Prostate gland (tissue), 2 donors: ENCODE data around the gene GRIA3. TPM values are rescaled to one million over a fixed set of nuclear protein-coding genes. Genes with fewer than 3 reads are reported as not detected.

ENCODE experiments used
- DNase-seq: peaks from one replicate; pipeline ENCODE4 v3.0.0-alpha.2; 2019; ENCODE audit warnings: low spot score
- H3K27ac ChIP-seq, 2 donors: fragments of 200-600 bp; sonication (generic); 2 replicates each; pipeline ENCODE4 v1.5.1; 2017 to 2019
- H3K27me3 ChIP-seq: fragments of 200-600 bp; sonication (generic); replicated peaks from 2 replicates; pipeline ENCODE4 v1.5.1; 2019; ENCODE audit not compliant: insufficient read depth
- H3K36me3 ChIP-seq, 2 donors: fragments of 200-600 bp; sonication (generic); 1 replicate in 1 of 2; 2 replicates in 1 of 2; pipeline versions ENCODE4 v1.5.1 to v1.8.1; 2017 to 2019
- H3K4me1 ChIP-seq: fragments of 200-600 bp; sonication (generic); replicated peaks from 2 replicates; pipeline ENCODE4 v1.5.1; 2019
- H3K4me3 ChIP-seq, 2 donors: fragments of 200-600 bp; sonication (generic); 2 replicates each; pipeline ENCODE4 v1.5.1; 2017 to 2019
- H3K9me3 ChIP-seq: fragments of 200-600 bp; sonication (generic); 2 replicates; pipeline ENCODE4 v1.5.1; 2017
- CTCF ChIP-seq, 4 experiments: fragments of 200-600 bp in 2 of 4; fragments of 450-650 bp in 2 of 4; sonication (generic) in 2 of 4; IDR thresholded peaks; 1 replicate in 3 of 4; 2 replicates in 1 of 4; pipeline ENCODE4 v1.5.1; 2016 to 2019; ENCODE audit warnings: antibody characterized with exemption in 4 of 4, mild to moderate bottlenecking in 2 of 4, moderate library complexity in 2 of 4
- POLR2A ChIP-seq: fragments of 450-650 bp; IDR thresholded peaks from one replicate; pipeline ENCODE4 v1.6.1; 2016; ENCODE audit warnings: antibody characterized with exemption, mild to moderate bottlenecking
- POLR2AphosphoS5 ChIP-seq: sonication (generic); formaldehyde crosslinking; IDR thresholded peaks from one replicate; pipeline ENCODE4 v1.6.1; 2017; ENCODE audit warnings: antibody characterized with exemption
- WGBS: methylation state at CpG from one replicate; pipeline ENCODE4 v1.1.5; 2018; 5-methylcytosine and 5-hydroxymethylcytosine counted together
- intact Hi-C: fragments of 100-400 bp; cut with DNase I; formaldehyde crosslinking; loops from one replicate; pipeline ENCODE4 v1.14.2; 2022
- total RNA-seq, 2 donors: library from RNA; depleted of rRNA; stranded (reverse); fragments of >200 nt; gene quantifications; one replicate each; pipeline ENCODE4 v1.1.0, GENCODE V29; 2016

Gene GRIA3
- total RNA-seq = 1 to 10 TPM; 1.1 to 1.6 TPM

DNA sequence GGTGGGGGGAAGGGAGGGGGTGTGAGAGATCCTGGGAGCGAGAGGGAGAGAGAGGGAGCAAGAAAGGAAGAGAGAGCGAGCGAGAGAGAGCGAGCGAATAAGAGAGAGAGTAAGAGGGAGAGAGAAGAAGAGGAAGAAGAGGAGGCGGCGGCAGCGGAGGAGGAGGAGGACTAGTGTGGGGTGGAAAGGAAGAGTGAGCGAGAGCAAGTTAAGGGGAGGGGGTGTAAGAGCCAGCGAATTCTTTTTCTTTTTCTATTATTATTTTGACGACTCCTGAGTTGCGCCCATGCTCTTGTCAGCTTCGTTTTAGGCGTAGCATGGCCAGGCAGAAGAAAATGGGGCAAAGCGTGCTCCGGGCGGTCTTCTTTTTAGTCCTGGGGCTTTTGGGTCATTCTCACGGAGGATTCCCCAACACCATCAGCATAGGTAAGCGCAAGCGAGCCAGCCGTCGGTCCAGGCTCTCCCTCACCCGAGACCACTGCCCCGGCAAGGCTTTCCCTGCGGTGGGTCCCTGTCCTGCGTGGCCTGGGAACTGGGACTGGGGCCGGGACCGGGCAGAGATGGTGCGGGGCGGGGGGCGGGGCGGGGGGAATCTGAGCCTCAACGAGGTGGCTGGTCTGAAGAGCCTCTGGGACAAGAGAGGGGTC lies at the start of gene GRIA3:
Gene GRIA3, plus strand, starts transcription at position 60 of the 647 bp plus-strand sequence. Its CDS starts 258 bp downstream, at position 318.
- H3K4me1 ChIP-seq = no peaks in the 10 kb centered on the region
- WGBS = 2% methylated on average over 26 of the region's 33 CpGs
- no peaks in the 10 kb centered on the region for H3K27me3 ChIP-seq
- no peak within 1 kb of the TSS for H3K27ac ChIP-seq
- TF ChIP-seq CTCF (IDR thresholded peaks at IDR 0.05) (no peak), POLR2A (no peak), POLR2AphosphoS5 (no peak)
- DNase-seq = no peak
- intact Hi-C loops = no loop called here
- H3K4me3 ChIP-seq = peak within 1 kb of the TSS; percentile 15 to 16
- no peaks in the 10 kb centered on the region for H3K9me3 ChIP-seq
- H3K36me3 ChIP-seq = no peaks in the 10 kb centered on the region

- no peaks in the 10 kb centered on the region for H3K36me3 ChIP-seq
- no peak overlapping the region for H3K27ac ChIP-seq
- 73% methylated on average over 1 of the region's 1 CpG for WGBS
- TF ChIP-seq CTCF (IDR thresholded peaks at IDR 0.05) = no peak
- TF ChIP-seq POLR2AphosphoS5 = no peak
- TF ChIP-seq POLR2A = no peak
- intact Hi-C loops = no loop called here
- H3K27me3 ChIP-seq = no peaks in the 10 kb centered on the region
- H3K4me3 ChIP-seq = no peak overlapping the region
- no peaks in the 10 kb centered on the region for H3K4me1 ChIP-seq
- no peak for DNase-seq
- no peaks in the 10 kb centered on the region for H3K9me3 ChIP-seq
Observed at GRCh38 chrX:123138473-123138872, 45.6 kb upstream of the GRIA3 start.

GRCh38 chrX:123140454-123140853 lies 43.6 kb upstream of the GRIA3 start:
- TF ChIP-seq CTCF (IDR thresholded peaks at IDR 0.05) (no peak), POLR2A (no peak), POLR2AphosphoS5 (no peak)
- DNase-seq = no peak
- Histone ChIP-seq H3K36me3 (no peaks in the 10 kb centered on the region), H3K9me3 (no peaks in the 10 kb centered on the region), H3K27ac (no peak overlapping the region), H3K4me1 (no peaks in the 10 kb centered on the region), H3K4me3 (no peak overlapping the region), H3K27me3 (no peaks in the 10 kb centered on the region)
- WGBS = 83% methylated on average over 5 of the region's 5 CpGs
- intact Hi-C loops = no loop called here

DNA sequence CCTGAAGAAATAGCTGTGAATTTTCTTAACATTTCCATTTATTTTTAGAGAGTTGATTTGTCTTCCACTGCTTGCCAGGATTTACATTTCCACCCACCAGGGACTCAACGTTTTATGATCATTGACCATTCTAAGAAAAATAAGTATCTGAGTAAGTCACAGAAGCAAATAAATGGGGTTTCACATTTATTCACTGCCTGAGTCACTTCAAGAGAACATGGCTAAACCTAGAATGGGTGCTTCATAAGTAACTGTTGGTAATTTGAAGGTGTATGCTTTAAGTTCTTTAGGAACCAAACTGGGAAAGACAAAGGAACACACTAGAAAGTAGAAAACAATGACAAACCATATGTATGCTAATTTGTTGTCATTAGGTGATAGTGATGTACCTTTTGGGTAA lies 43.2 kb upstream of the GRIA3 start:
- Histone ChIP-seq H3K27ac (no peak overlapping the region), H3K27me3 (no peaks in the 10 kb centered on the region), H3K4me1 (no peaks in the 10 kb centered on the region), H3K4me3 (no peak overlapping the region), H3K9me3 (no peaks in the 10 kb centered on the region), H3K36me3 (no peaks in the 10 kb centered on the region)
- no peak for TF ChIP-seq POLR2A
- no peak for TF ChIP-seq CTCF (IDR thresholded peaks at IDR 0.05)
- no peak for TF ChIP-seq POLR2AphosphoS5
- intact Hi-C loops = no loop called here
- 25% methylated on average over 1 of the region's 1 CpG for WGBS
- DNase-seq = no peak

GRCh38 chrX:123153846-123154335 lies 30.2 kb upstream of the GRIA3 start:
- no peak for DNase-seq
- Histone ChIP-seq H3K27ac (no peak overlapping the region), H3K27me3 (no peaks in the 10 kb centered on the region), H3K4me1 (no peaks in the 10 kb centered on the region), H3K36me3 (no peaks in the 10 kb centered on the region), H3K4me3 (no peak overlapping the region), H3K9me3 (no peaks in the 10 kb centered on the region)
- TF ChIP-seq CTCF (IDR thresholded peaks at IDR 0.05) (no peak), POLR2A (no peak), POLR2AphosphoS5 (no peak)
- intact Hi-C loops = no loop called here
- 36% methylated on average over 7 of the region's 7 CpGs for WGBS
